ENCODE measurements around the gene PAWR. TPM values are rescaled to one million over a fixed set of nuclear protein-coding genes. Genes with fewer than 3 reads are reported as not detected.

The PAWR gene
- polyA plus RNA-seq, 2 of the 4 experiments (the other 2 are of a cell fraction): 40.8 to 55.2 TPM

DNA sequence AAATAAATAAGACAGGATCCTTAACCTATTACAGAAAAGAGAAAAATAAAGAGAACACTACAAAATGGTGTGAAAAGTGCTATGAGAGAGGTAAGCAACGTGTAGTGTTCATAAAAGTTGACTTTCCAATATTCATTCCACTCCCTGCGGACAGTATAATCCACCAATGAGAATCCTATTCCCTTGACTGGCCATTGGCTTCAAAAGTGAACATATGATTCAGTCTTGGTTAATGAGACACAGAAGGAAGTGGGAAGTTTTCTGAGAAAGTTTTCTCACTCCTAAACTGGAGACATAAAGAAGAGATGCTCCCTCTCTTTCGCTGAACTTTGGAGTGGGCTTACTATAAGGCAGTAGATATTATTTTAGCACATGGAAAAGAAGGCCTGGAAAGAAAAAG lies 153.1 kb downstream of the PAWR start:
- Histone ChIP-seq H3K4me1 (peaks cover 8% of the 10 kb centered on the region; the same call in 1 of the 3 replicates), H3K27ac (no peak overlapping the region), H3K4me3 (no peak overlapping the region), H3K4me2 (no peak overlapping the region), H3K9me3 (no peaks in the 10 kb centered on the region)
- ChIA-PET CTCF (no interaction called here), POLR2A (no interaction called here)
- DNase-seq (ENCODE audit: low read depth in 1 of 2, low spot score in 1 of 2): no peak
- ATAC-seq: no peak
- no peak for FAIRE-seq
- TF ChIP-seq TP53 (CRISPR knock-in tag; IDR thresholded peaks at IDR 0.05) (no peak), RCOR1 (IDR thresholded peaks at IDR 0.05; ENCODE audit: low read depth, low read length) (no peak), ZNF302 (CRISPR knock-in tag; IDR thresholded peaks at IDR 0.05) (no peak), SMC3 (IDR thresholded peaks at IDR 0.05) (no peak), NPAS2 (CRISPR knock-in tag; IDR thresholded peaks at IDR 0.05; ENCODE audit: borderline replicate concordance) (no peak), EHMT2 (IDR thresholded peaks at IDR 0.05; ENCODE audit: low read depth) (no peak), CTCF (IDR thresholded peaks at IDR 0.05) (no peak), HOXB13 (CRISPR knock-in tag; IDR thresholded peaks at IDR 0.05; ENCODE audit: low read depth) (no peak), TFCP2L1 (CRISPR knock-in tag; IDR thresholded peaks at IDR 0.05) (no peak), ZSCAN20 (CRISPR knock-in tag; IDR thresholded peaks at IDR 0.05) (no peak), CHD2 (IDR thresholded peaks at IDR 0.05; ENCODE audit: low read length, partially characterized antibody) (no peak), FOSL2 (IDR thresholded peaks at IDR 0.05) (no peak), FOSL2 (CRISPR knock-in tag; IDR thresholded peaks at IDR 0.05) (no peak), POLR2A (IDR thresholded peaks at IDR 0.05; ENCODE audit: low read length) (no peak), REST (IDR thresholded peaks at IDR 0.05) (no peak), EHF (CRISPR knock-in tag; IDR thresholded peaks at IDR 0.05) (no peak), PHF8 (IDR thresholded peaks at IDR 0.05; ENCODE audit: borderline replicate concordance, low read depth) (no peak)
- TF ChIP-seq, protein P1, sequence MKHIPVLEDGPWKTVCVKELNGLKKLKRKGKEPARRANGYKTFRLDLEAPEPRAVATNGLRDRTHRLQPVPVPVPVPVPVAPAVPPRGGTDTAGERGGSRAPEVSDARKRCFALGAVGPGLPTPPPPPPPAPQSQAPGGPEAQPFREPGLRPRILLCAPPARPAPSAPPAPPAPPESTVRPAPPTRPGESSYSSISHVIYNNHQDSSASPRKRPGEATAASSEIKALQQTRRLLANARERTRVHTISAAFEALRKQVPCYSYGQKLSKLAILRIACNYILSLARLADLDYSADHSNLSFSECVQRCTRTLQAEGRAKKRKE (CRISPR knock-in tag; IDR thresholded peaks at IDR 0.05; ENCODE audit: low read depth): no peak
- TF ChIP-seq, protein P2, sequence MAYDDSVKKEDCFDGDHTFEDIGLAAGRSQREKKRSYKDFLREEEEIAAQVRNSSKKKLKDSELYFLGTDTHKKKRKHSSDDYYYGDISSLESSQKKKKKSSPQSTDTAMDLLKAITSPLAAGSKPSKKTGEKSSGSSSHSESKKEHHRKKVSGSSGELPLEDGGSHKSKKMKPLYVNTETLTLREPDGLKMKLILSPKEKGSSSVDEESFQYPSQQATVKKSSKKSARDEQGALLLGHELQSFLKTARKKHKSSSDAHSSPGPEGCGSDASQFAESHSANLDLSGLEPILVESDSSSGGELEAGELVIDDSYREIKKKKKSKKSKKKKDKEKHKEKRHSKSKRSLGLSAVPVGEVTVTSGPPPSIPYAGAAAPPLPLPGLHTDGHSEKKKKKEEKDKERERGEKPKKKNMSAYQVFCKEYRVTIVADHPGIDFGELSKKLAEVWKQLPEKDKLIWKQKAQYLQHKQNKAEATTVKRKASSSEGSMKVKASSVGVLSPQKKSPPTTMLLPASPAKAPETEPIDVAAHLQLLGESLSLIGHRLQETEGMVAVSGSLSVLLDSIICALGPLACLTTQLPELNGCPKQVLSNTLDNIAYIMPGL (CRISPR knock-in tag; IDR thresholded peaks at IDR 0.05; ENCODE audit: borderline replicate concordance): no peak
- TF ChIP-seq, protein P3, sequence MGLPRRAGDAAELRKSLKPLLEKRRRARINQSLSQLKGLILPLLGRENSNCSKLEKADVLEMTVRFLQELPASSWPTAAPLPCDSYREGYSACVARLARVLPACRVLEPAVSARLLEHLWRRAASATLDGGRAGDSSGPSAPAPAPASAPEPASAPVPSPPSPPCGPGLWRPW (IDR thresholded peaks at IDR 0.05): no peak
- 83% methylated on average over 3 of the region's 3 CpGs for WGBS (ENCODE audit: missing lambda C conversion rate)
